ES-I3 (cell line): ENCODE results near the gene CPED1.

Experiments used
- H3K36me3 ChIP-seq: 2 replicates; pipeline ENCODE4 v1.6.1; 2013; ENCODE audit warnings: mild to moderate bottlenecking, low read length, control low read depth, moderate library complexity; ENCODE audit not compliant: insufficient read depth
- H3K4me1 ChIP-seq: 2 replicates; pipeline ENCODE4 v1.6.1; 2013; ENCODE audit warnings: mild to moderate bottlenecking, control low read depth, low read length; ENCODE audit not compliant: insufficient read depth
- H3K9ac ChIP-seq: 2 replicates; pipeline ENCODE4 v1.6.1; 2013; ENCODE audit warnings: low read depth, mild to moderate bottlenecking, low read length, moderate library complexity
- H3K9me3 ChIP-seq: 2 replicates; pipeline ENCODE4 v1.6.1; 2013; ENCODE audit warnings: mild to moderate bottlenecking, low read length, moderate library complexity; ENCODE audit not compliant: control insufficient read depth, insufficient read depth

Gene CPED1

DNA sequence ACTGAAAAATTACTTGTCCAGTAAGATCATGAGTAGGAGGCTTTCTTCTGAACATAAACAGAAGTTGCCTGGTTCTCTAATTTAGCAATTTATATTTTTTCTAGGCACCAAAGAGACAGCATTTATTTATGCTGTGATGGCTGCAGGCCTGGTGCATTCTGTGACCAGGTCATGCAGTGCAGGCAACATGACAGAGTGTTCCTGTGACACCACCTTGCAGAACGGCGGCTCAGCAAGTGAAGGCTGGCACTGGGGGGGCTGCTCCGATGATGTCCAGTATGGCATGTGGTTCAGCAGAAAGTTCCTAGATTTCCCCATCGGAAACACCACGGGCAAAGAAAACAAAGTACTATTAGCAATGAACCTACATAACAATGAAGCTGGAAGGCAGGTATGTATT lies 343.1 kb downstream of the CPED1 start:
- no peaks in the 10 kb centered on the region for H3K9me3 ChIP-seq
- H3K9ac ChIP-seq: no peak overlapping the region; the same call in 1 of the 2 replicates
- H3K36me3 ChIP-seq: no peaks in the 10 kb centered on the region
- H3K4me1 ChIP-seq: peaks cover 7% of the 10 kb centered on the region; the same call in 1 of the 2 replicates

DNA sequence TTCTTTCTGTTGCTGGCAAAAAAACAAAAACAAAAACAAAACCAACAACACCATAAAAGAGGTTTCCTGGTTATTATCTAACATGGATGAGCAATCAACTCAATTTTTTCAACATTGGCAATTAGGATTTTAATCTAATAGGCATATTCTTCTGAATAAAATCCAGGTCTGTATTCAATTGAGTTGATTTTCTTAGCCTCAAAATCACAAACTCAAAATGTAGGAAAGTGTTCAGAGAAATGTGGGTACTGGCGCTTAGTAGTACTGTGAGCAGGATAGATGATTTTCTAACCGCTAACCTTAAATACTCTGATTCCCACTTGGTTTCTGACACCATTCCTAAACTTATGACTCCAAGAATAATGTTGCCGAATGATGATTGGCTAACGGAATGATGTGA lies 345.9 kb downstream of the CPED1 start:
- Histone ChIP-seq H3K9me3 (no peaks in the 10 kb centered on the region), H3K36me3 (no peaks in the 10 kb centered on the region), H3K4me1 (peaks cover 7% of the 10 kb centered on the region; the same call in 1 of the 2 replicates), H3K9ac (no peak overlapping the region)

DNA sequence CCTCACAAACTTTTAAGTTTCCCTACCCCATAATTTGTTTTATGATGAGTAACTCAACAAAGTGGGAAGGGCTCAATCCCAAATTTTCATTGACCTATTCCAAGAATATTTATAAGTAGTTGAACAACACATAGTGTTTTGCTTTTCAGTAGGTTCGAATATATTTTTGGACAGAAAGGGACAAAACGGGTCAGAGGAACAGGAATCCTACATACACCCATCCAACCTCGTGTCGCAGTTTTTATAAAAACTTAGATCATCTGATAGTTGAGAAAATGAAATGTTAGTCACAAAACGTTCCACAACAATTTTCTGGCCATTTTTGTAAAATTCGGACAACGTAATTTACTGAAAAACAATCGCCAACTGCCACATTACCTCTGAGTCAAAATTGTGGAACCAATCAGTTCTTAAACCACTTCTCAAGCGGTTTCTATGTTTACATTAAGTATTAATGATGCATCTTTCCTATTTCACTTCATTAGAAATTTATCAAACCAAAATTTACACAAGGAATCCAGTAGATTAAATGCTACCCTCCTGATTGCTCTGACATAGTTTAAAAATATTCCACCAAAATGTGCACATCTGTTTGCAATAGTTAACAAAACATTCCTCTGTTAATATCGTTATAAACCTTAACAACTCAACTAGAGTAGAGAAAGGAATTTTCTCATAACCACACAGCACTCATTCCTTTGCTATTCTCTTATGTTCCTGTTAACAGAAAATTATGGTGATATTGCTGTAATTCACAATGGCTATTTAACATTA lies 346.6 kb downstream of the CPED1 start:
- H3K4me1 ChIP-seq: peaks cover 7% of the 10 kb centered on the region; the same call in 1 of the 2 replicates
- H3K9ac ChIP-seq: no peak overlapping the region
- H3K9me3 ChIP-seq: no peaks in the 10 kb centered on the region
- H3K36me3 ChIP-seq: no peaks in the 10 kb centered on the region

DNA sequence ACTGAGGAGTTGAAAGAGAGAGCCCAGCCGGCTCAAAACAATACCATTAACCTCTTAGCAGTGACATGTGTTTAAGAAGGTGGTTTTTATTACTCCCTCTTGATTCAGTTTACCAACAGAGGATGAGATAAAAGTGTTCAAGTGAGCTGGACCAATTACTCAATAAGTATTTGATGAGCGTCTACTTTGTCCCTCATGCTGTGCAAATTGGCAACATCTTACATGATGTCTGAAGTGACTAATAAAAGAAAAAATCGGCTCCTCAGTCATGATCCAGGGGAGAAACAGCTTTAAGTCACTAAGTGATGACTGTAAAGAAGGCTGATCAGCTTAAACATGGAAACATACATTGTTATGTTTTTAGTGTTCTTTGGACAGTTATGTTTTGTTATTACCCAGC lies 348.1 kb downstream of the CPED1 start:
- Histone ChIP-seq H3K36me3 (no peaks in the 10 kb centered on the region), H3K9me3 (no peaks in the 10 kb centered on the region), H3K4me1 (0 out of 2 replicates have a peak, but pooled peaks cover under 1% of the 10 kb centered on the region), H3K9ac (no peak overlapping the region)

GRCh38 chr7:121337398-121337797 lies 348.9 kb downstream of the CPED1 start:
- no peaks in the 10 kb centered on the region for H3K36me3 ChIP-seq
- no peak overlapping the region for H3K9ac ChIP-seq
- no peaks in the 10 kb centered on the region for H3K9me3 ChIP-seq
- H3K4me1 ChIP-seq: no peaks in the 10 kb centered on the region

- no peaks in the 10 kb centered on the region for H3K9me3 ChIP-seq
- no peaks in the 10 kb centered on the region for H3K36me3 ChIP-seq
- H3K9ac ChIP-seq: no peak overlapping the region
- H3K4me1 ChIP-seq: no peaks in the 10 kb centered on the region
Observed at GRCh38 chr7:121339082-121339481, 350.6 kb downstream of the CPED1 start.

DNA sequence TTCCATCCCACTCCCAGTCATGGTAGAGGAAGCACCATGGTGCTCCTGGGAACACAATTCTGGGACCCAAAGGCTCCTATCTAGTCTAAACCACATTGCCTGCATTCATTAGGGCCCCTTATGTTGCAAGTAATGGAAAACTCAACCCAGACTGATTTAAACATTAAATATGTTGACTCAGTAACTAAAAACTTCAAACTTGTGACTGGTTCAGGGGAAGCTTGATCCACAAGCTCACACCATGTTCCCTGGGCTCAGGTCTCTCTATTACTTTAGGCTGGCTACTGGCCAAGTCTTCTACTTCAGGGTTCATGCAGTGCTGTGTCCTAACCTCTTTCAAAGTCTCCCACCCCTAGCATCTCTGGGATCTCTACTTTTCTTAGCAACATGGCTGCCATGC lies 353.4 kb downstream of the CPED1 start:
- Histone ChIP-seq H3K4me1 (no peaks in the 10 kb centered on the region), H3K9ac (no peak overlapping the region), H3K9me3 (no peaks in the 10 kb centered on the region), H3K36me3 (peaks cover 2% of the 10 kb centered on the region; the same call in 1 of the 2 replicates)

GRCh38 chr7:121342631-121343030 lies 354.1 kb downstream of the CPED1 start:
- Histone ChIP-seq H3K9ac (no peak overlapping the region), H3K9me3 (no peaks in the 10 kb centered on the region), H3K4me1 (no peaks in the 10 kb centered on the region), H3K36me3 (peaks cover 2% of the 10 kb centered on the region; the same call in 1 of the 2 replicates)

DNA sequence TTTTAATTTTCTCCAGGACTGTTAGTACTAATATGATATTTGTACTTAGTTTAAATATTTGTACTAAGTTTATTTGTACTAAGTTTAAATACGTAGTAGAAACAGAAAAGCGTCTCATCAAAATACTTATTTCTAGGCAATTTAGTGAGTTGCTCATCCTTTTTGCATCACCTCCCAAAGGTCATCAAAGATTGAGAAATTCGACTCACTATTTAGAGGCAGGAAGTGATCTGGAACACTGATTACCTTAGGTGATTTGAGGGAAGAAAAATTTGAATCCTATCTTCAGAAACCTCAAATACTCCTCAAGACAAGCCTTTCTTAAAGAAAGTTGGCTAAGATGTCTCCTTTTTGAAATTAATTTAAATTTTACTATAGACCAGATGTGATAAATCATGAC lies 354.8 kb downstream of the CPED1 start:
- Histone ChIP-seq H3K9ac (no peak overlapping the region), H3K36me3 (peaks cover 2% of the 10 kb centered on the region; the same call in 1 of the 2 replicates), H3K4me1 (no peaks in the 10 kb centered on the region), H3K9me3 (no peaks in the 10 kb centered on the region)

- no peaks in the 10 kb centered on the region for H3K4me1 ChIP-seq
- no peaks in the 10 kb centered on the region for H3K9me3 ChIP-seq
- peaks cover 2% of the 10 kb centered on the region; the same call in 1 of the 2 replicates for H3K36me3 ChIP-seq
- H3K9ac ChIP-seq: no peak overlapping the region
Observed at GRCh38 chr7:121344093-121344492, 355.6 kb downstream of the CPED1 start.

DNA sequence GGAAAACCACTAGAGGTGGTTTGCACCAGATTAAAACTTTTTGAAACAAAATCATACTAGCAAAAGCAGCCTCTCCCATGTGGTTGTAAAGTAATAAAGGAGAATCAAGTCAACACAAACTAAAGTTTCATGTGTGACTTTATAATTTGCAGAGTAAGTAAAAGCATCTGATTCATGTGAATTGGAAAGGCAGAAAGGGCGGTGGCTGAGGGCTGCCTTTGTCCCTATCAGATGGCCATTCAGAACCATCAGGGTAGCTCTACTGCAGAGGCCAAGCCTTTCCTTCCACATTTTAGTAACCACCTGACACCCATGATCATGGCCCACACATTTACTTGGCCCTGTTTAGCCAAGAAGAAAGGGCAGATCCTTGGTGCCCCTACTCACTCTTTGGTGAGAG lies 356.0 kb downstream of the CPED1 start:
- H3K36me3 ChIP-seq: peaks cover 2% of the 10 kb centered on the region; the same call in 1 of the 2 replicates
- H3K4me1 ChIP-seq: no peaks in the 10 kb centered on the region
- H3K9ac ChIP-seq: no peak overlapping the region
- H3K9me3 ChIP-seq: no peaks in the 10 kb centered on the region
